ENCODE data around the gene DPEP3. TPM values are rescaled to one million over a fixed set of nuclear protein-coding genes. Genes with fewer than 3 reads are reported as not detected.

The DPEP3 gene
- 0.19 TPM in 1 of 2 replicates, not detected in the other for total RNA-seq (ENCODE audit: low replicate concordance)

GRCh38 chr16:67979955-67980678 is at the start of gene DPEP3:
TSS of gene DPEP3 (minus strand) at chr16:67980499. CDS start at chr16:67980380, 119 bp downstream.
- no peak for DNase-seq (ENCODE audit: low spot score)
- no peaks in the 10 kb centered on the region for H4K20me1 ChIP-seq (ENCODE audit: low read depth)
- H3K9ac ChIP-seq: no peak within 1 kb of the TSS
- H3K4me2 ChIP-seq: no peak within 1 kb of the TSS
- no peaks in the 10 kb centered on the region for H3K36me3 ChIP-seq
- H3K4me1 Mint-ChIP-seq: peaks cover 5% of the 10 kb centered on the region
- H3K27ac Mint-ChIP-seq: no peak within 1 kb of the TSS
- no peak within 1 kb of the TSS for H3K4me3 ChIP-seq
- peaks cover 7% of the 10 kb centered on the region for H3K27me3 Mint-ChIP-seq (ENCODE audit: insufficient read depth, low read depth)
- H3K36me3 Mint-ChIP-seq: no peaks in the 10 kb centered on the region
- H3K79me2 ChIP-seq (ENCODE audit: low read depth): no peaks in the 10 kb centered on the region
- no peak within 1 kb of the TSS for H3K27ac ChIP-seq
- no peaks in the 10 kb centered on the region for H3K9me3 Mint-ChIP-seq
- no peaks in the 10 kb centered on the region for H3K27me3 ChIP-seq
- H3K9me3 ChIP-seq (ENCODE audit: low read depth): no peaks in the 10 kb centered on the region
- no peak for TF ChIP-seq EZH2 (IDR thresholded peaks at IDR 0.05)
- TF ChIP-seq EZH2phosphoT487 (IDR thresholded peaks at IDR 0.05): no peak
- TF ChIP-seq CTCF (IDR thresholded peaks at IDR 0.05): peak; percentile 26
- peak within 1 kb of the TSS; percentile 24 for H3K4me3 Mint-ChIP-seq
- no peaks in the 10 kb centered on the region for H3K4me1 ChIP-seq
- no peak within 1 kb of the TSS for H2AFZ ChIP-seq (replicated peaks)
- no peaks in the 10 kb centered on the region for H3F3A ChIP-seq (ENCODE audit: low read depth)

- H3K4me1 ChIP-seq: peaks cover 4% of the 10 kb centered on the region
Measured at GRCh38 chr16:68028996-68029395, 48.7 kb upstream of the DPEP3 start.

GRCh38 chr16:68022728-68023537 is 42.6 kb upstream of the DPEP3 start, which contains the start of the genes DDX28 and DUS2:
TSS of gene DDX28 (minus strand) at chr16:68023232. CDS start at chr16:68023202, 30 bp downstream.
TSS of gene DUS2 (plus strand) at chr16:68023284. CDS start at chr16:68038024, 14,740 bp downstream.
- Histone ChIP-seq H3K4me3 (peak within 1 kb of the TSS; percentile 81), H3K27ac (peak within 1 kb of the TSS; percentile 77), H3K9me3 (ENCODE audit: low read depth) (no peaks in the 10 kb centered on the region), H2AFZ (replicated peaks) (peak within 1 kb of the TSS; percentile 96), H3K4me1 (peaks cover 18% of the 10 kb centered on the region), H3K4me2 (peak within 1 kb of the TSS; percentile 96), H3K79me2 (ENCODE audit: low read depth) (peaks cover 52% of the 10 kb centered on the region), H3K27me3 (no peaks in the 10 kb centered on the region), H3K36me3 (peaks cover 4% of the 10 kb centered on the region), H4K20me1 (ENCODE audit: low read depth) (peaks cover 7% of the 10 kb centered on the region), H3K9ac (peak within 1 kb of the TSS; percentile 95), H3F3A (ENCODE audit: low read depth) (peaks cover 6% of the 10 kb centered on the region)
- Mint-ChIP-seq H3K27me3 (ENCODE audit: insufficient read depth, low read depth) (peaks cover 3% of the 10 kb centered on the region), H3K36me3 (peaks cover 3% of the 10 kb centered on the region), H3K4me1 (peaks cover 22% of the 10 kb centered on the region), H3K4me3 (peak within 1 kb of the TSS; percentile 100), H3K9me3 (no peaks in the 10 kb centered on the region), H3K27ac (peak within 1 kb of the TSS; percentile 100)
- DNase-seq (ENCODE audit: low spot score): peak; percentile 96
- TF ChIP-seq EZH2phosphoT487 (IDR thresholded peaks at IDR 0.05) (no peak), EZH2 (IDR thresholded peaks at IDR 0.05) (no peak), CTCF (IDR thresholded peaks at IDR 0.05) (no peak)

More at GRCh38 chr16:68028996-68029395, 48.7 kb upstream of the DPEP3 start:
- Mint-ChIP-seq H3K9me3 (no peaks in the 10 kb centered on the region), H3K27me3 (ENCODE audit: insufficient read depth, low read depth) (no peaks in the 10 kb centered on the region), H3K36me3 (peaks cover 1% of the 10 kb centered on the region), H3K4me3 (no peak overlapping the region), H3K27ac (no peak overlapping the region), H3K4me1 (peaks cover 3% of the 10 kb centered on the region)
- TF ChIP-seq EZH2 (IDR thresholded peaks at IDR 0.05) (no peak), CTCF (IDR thresholded peaks at IDR 0.05) (no peak), EZH2phosphoT487 (IDR thresholded peaks at IDR 0.05) (no peak)
- H3K4me2 ChIP-seq: no peak overlapping the region
- H3K27me3 ChIP-seq: no peaks in the 10 kb centered on the region
- no peak overlapping the region for H3K27ac ChIP-seq
- no peak overlapping the region for H2AFZ ChIP-seq (replicated peaks)
- no peaks in the 10 kb centered on the region for H3K36me3 ChIP-seq
- no peaks in the 10 kb centered on the region for H3F3A ChIP-seq (ENCODE audit: low read depth)
- no peaks in the 10 kb centered on the region for H3K9me3 ChIP-seq (ENCODE audit: low read depth)
- no peak overlapping the region for H3K4me3 ChIP-seq
- H3K79me2 ChIP-seq (ENCODE audit: low read depth): peaks cover 22% of the 10 kb centered on the region
- no peaks in the 10 kb centered on the region for H4K20me1 ChIP-seq (ENCODE audit: low read depth)
- H3K9ac ChIP-seq: no peak overlapping the region
- DNase-seq (ENCODE audit: low spot score): no peak

Measured in neural progenitor cell (in vitro differentiated cells).